Epithelial cell of alveolus of lung (primary cell): Measurements from ENCODE around the gene HEXA. TPM values are rescaled to one million over a fixed set of nuclear protein-coding genes. Genes with fewer than 3 reads are reported as not detected.

Source experiments
- total RNA-seq: library from RNA; depleted of rRNA; stranded (reverse); fragments of >200 nt; gene quantifications from 2 replicates; pipeline ENCODE4 v1.2.1, GENCODE V29; 2015

HEXA gene
- total RNA-seq: 96.6 and 148 TPM in 2 replicates

DNA sequence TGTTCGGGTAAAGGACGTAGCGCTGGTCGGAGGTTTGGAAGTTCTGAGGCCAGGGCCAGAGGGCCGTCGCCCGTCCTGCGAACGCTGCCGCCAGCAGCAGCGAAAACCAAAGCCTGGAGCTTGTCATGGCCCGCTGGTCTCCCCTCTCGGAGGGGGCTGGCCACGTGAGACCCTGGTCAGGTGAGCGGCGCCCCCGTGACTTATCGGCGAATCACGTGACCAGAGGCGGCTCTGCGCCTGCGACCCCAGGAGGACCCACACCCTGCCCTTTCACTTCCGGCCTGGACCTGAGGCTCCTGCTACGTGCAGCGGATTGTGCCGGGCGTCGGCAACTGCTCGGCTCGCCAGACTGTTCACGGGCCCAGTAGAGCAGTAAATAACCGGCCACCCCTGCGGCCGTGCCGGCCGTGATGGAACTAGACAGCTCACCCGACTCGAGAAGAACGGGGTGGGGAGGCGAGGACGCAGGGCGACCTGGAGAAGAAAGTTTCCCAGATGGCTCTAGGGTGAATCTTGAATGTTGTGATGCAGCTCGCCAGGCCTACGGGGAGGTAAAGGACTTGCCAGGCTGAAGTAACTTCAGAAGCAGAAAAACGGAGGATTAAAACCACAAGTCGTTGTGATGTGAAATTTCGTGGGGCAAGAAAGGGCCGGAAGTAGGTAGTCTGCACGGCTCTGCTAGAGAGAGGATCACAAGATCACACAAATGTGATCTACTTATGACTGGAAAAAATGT, at the start of gene HEXA:
Gene HEXA, minus strand, starts transcription at position 169 of the 736 bp plus-strand sequence. Its CDS starts 42 bp downstream, at position 127.

GRCh38 chr15:72397796-72398588, 22.2 kb upstream of the HEXA start, which contains the start of gene TMEM202:
TMEM202 (plus strand) TSS chr15:72398305; CDS start chr15:72398327, 22 bp downstream.

DNA sequence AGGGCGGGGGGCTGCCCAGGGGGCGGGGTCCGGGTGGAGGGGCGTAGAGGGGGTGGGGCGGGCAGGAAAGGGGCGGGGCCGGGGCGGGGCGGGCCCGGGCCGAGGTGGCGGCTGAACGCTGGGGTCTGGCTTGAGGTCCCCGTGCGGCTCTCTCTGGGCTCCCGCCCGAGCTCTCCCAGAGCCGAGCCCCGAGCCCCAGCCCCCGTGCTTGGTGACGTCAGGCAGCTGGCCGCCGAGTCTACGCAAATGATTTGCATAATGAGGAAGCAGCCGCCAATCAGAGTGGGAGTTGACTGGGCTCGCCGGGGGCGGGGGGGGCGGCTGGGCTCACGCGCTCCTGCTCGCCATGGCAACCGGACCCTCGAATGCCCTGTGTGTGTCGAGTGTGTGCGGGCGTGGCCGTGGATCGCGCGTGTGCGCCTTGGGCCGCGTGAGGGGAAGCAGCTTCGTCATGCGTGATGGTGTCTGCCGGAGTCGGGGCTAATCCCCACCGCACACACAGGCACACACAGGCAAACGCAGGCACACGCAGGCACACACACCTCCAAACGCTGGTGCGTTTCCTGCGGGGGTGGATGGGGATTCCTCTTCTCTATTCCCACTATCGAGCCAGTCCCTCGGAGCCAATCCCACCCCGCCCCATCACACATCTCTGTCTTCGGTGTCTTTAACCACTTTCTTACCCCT, 55.7 kb downstream of the HEXA start, which contains the start of gene CELF6:
Gene CELF6, minus strand, starts transcription at position 173 of the 687 bp plus-strand sequence. CDS start 283 bp downstream, outside the sequence.

Other genes starting within 250 kb of the HEXA start
- gene GRAMD2A, start 178.2 kb downstream of the HEXA start, total RNA-seq: 0.52 TPM in 1 of 2 replicates, not detected in the other
- 1,015 and 1,831 TPM in 2 replicates for gene PKM, start 144.8 kb downstream of the HEXA start, total RNA-seq
- gene PARP6, start 103.5 kb downstream of the HEXA start, total RNA-seq: 12.4 and 28.2 TPM in 2 replicates
- 0.72 TPM in 1 of 2 replicates, not detected in the other for gene CELF6, start 55.9 kb downstream of the HEXA start, total RNA-seq
- not detected in 2 replicates for gene TMEM202, start 22.3 kb upstream of the HEXA start, total RNA-seq
- 21.7 and 22.4 TPM in 2 replicates for gene ARIH1, start 98.3 kb upstream of the HEXA start, total RNA-seq